Renal cortex interstitium (tissue), 11 donors: Measurements from ENCODE around the gene SEC14L2. TPM values are rescaled to one million over a fixed set of nuclear protein-coding genes. Genes with fewer than 3 reads are reported as not detected.
"Not testable (repeated sequence)": the region's sequence is repeated elsewhere in the genome, so short reads cannot be mapped to it uniquely, and the experiment has no call there.

ENCODE experiments used
- DNase-seq, 11 donors: peaks; one replicate each; pipeline ENCODE4 v3.0.0-alpha.2; 2013; ENCODE audit warnings: low read depth in 9 of 11, low spot score in 4 of 11; ENCODE audit errors: extremely low read depth in 1 of 11
- polyA plus RNA-seq, 3 donors: library from polyadenylated mRNA; unstranded; fragments of 120-200 nt; gene quantifications; one replicate each; pipeline ENCODE4 v1.2.1, GENCODE V29; 2013; ENCODE audit not compliant: insufficient read length in 3 of 3

The SEC14L2 gene
- polyA plus RNA-seq, 3 donors = 4.9 to 10.3 (median 6.2) TPM

DNA sequence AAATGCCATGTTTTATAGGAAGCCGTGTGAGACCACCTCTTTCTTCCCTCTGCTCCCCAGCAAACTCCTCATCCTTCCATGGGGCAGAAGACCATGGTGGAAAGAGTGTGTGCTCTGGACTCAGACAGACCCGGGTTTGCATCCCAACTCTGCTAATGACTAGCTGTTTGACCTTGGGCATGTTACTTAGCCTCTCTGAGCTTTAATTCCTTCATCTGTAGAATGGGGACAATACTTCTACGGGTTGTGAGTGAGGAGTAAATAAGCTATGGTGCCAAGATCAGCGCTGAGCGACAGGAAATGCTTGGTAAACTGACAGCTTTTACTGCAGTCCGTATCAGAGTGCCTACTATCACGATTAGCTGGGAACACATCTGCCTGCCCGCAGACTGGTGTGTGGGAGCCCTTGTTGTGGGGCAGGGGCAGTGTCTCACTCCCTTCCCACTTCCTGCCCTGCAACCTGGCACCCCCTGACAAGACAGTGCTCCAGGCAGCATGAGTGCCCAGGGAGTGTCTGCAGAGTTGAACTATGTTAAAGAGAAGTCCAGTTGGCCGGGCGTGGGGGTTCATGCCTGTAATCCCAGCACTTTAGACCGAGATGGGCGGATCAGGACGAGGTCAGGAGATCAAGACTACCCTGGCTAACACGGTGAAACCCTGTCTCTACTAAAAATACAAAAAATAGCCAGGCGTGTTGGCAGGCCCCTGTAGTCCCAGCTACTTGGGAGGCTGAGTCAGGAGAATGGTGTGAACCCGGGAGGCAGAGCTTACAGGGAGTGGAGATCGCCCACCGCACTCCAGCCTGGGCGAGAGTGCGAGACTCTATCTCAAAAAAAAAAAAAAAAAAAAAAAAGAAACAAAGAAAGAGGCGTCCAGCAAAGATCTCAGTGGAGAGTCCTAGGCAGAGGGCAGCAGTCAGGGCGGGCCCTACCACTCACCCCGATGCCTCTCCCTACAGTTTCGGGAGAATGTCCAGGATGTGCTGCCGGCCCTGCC, 2.2 kb downstream of the SEC14L2 start:
- no peak for DNase-seq

DNA sequence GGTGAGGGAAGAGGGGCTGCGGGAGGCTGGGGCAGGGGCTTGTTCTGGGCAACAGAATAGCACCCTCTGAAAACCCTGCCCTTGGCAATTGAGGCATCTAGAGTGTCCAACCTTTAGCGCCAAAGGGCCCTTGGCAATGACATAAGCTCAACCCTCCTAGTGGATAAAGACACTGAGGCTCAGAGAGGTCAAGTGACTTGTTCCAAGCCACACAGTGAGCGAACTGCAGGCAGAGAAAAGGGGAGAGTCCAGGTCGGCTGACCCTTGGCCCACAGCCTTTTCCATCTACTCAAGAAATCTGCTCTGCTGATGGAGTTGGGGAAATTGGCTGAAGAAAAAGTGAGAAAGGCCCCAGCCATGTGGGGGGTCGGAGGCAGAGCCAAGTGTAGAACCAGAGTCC, 2.9 kb downstream of the SEC14L2 start:
- DNase-seq = no peak

DNA sequence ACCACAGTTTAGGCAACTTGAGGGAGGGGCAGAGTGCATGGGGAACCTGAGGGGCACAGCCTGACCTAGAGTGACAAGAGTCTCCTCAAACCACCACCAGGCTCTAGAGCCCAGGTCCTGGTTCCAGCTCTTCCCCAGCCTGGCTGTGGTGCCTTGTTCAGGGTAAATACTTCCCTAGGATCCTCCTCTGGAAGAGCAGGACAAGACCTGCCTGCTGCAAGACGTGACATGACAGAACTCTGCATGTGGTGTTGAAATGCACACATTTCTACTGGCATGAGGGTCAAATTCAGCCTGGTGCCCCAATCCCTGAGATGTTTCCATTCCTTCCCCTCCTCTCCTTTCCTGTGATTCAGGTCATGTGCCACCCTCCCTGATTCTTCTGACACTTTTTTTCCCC, 3.3 kb downstream of the SEC14L2 start:
- DNase-seq = no peak

DNA sequence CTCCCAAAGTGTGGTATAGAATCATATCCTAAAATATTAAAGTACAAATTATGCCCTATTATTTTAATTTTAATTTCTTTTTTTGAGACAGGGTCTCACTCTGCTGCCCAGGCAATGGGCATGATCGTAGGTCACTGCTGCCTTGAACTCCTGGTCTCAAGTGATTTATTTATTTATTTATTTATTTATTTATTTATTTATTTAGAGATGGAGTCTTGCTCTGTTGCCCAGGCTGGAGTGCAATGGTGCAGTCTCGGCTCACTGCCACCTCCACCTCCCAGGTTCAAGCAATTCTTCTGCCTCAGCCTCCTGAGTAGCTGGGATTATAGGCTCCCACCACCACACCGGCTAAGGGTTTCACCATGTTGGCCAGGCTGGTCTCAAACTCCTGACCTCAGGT, 4.2 kb downstream of the SEC14L2 start:
- DNase-seq = not testable (repeated sequence)

DNA sequence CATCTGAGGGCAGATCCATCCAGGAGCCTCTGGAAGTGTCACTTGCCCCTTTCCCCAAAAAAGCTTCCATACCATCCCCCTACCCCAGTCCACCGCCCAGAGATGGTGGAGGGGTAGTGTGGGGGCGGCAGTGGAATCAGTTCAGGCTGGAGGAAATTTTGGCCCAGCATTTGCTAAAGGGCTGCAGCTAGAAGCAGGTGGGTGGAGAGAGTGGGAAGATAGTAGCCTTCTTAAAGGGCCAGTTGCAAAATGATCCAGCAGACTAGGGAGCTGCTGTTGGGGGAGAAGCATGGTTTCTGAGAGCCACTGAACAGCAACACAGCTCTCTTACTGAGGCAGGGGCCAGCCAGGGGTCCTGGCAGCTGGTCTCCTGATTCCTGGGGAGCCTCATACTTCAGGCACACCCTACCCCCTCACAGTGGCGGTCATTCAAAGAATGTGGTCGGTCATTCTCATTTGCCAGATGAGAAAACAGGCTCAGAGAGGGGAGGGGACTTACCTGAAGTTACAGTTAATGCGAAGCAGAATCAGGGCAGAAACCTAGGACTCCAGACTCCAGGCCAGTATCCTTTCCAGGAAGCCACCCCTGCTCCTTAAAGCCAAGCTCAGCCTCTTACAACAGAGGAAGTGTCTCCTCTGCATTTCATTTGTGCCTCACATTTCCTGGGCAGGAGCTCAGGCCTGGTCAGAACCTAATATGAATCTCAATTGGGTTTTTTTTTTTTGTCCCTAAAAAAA, 5.4 kb downstream of the SEC14L2 start:
- no peak for DNase-seq

DNA sequence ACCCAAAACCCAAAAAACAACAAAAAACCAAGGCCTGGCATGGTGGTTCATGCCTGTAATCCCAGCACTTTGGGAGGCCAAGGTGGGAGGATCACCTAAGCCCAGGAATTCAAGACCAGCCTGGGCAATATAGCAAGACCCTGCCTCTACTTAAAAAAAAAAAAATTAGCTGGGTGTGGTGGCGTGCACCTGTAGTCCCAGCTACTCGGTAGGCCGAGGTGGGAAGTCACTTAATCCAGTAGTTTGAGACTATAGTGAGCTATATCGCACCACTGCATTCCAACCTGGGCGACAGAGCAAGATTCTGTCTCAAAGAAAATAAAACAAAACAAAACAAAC, 5.9 kb downstream of the SEC14L2 start:
- DNase-seq = not testable (repeated sequence)

DNA sequence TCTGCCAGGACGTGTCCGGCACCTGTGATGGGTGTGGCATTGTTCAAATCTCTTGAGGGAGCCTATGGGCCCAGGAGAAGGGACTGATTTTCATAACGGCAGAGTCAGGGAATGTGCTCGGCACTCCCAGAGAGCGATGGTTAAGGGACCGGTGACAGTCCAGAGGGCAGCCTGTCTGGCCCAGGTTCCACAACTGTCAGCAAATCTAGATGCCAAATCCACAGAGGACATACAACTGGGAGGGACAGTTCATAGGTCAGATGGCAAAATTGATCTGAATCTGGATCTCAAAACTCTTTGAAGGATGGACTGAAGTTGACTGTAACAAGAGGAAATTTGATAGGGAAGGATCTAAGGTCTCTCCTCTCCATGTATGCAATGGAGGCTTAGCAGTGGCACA, 7.5 kb downstream of the SEC14L2 start:
- no peak for DNase-seq

DNA sequence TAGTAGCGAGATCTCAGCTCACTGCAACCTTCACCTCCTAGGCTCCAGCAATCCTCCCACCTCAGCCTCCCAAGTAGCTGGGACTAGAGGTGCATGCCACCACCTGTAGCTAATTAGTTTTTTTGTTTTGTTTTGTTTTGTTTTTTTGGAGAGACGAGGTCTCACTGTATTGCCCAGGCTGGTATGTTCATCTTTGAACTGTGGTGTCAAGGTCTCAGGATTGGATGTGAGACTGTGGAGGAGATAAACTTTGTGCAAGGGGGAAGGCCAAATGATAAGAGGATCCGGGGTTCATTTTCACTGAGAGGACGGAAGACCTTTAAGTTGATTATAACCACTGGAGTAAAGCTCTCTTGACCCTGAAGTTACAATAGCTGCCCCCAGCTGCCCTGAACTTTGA, 8.9 kb downstream of the SEC14L2 start:
- DNase-seq = no peak

DNA sequence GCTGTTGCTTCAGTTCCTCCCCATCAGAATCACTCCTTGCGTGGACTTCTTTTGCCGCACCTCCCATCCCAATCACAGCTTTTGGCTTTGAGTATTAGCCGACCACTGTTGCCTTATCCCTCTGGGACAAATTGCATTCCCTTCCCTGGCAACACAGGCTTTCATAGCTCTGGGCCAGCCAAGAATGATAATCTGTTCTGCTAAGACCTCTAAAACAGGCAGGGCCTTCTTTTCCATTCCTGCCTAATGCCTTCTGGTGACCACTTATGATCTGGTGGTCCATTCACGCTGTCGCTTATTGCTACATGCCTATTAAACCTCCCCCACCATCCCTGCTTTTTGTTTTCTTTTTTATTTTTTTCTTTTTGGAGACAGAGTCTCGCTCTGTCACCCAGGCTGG, 9.6 kb downstream of the SEC14L2 start:
- DNase-seq = no peak

DNA sequence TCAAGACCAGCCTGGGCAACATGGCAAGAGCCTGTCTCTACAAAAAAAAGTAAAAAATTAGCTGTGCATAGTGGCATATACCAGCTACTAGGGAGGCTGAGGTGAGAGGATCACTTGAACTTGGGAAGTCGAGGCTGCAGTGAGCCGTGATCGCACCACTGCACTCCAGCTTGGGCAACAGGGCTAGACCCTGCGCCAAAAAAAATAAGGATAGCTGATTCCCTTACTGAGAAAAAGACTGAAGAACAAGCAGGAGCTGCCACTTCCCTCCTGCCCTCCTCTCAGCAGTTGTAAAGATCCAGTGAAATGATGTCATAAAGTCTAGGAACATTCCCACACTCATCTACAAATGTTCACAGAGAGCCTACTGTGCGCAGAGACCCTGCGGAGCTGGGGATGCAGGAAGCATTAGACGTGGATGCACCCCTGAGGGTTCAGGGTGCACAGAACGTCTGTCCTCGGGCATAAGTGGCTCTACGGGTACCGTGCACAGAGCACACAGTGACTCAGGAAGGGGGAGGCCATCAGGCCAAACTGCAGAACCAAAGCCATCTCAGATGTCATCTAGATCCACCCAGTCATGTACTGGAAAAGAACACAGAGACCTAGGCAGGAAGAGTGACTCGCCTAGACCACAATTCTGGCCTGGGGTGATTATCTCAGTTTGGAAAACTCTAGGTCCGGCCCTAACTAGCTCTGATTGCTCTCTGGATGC, 11.7 kb downstream of the SEC14L2 start:
- no peak for DNase-seq

DNA sequence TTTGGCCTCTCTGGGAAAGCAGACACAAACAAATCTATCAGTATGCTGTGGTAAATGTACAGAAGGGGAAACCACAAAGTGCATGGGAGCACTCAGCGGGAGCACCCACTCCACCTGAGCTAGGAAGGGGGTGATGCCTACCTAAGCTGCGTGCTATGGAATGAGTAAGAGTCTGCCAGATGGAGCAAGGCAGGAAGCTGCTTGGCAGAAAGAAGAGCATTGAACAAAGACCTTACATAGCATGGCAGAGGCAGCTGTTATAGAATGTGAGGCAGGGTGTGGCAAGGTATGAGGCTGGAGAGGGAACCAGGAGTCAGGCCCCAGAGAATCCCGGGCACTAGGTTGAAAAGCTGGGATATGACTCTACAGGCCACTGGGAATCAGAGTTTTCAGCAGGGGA, 15.0 kb downstream of the SEC14L2 start:
- no peak for DNase-seq

DNA sequence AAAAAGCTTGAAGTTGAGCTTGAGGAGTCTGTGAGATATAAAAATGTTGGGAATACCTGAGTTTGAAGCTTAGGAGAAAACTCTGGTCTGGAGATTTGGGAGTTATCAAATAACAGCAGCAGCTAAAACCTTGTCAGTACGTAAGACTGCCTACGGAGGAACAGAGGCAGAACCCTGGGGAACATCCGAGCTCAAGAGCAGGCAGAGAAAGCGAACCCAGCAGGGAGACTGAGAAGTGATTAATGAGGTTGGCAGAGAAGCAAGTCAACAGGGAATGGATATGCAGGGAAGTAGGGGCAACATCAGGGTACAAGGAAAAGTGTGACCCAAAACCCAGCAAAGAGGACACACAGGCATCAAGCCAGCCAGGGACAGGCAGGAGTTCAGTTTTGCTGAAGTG, 16.2 kb downstream of the SEC14L2 start:
- DNase-seq = no peak

DNA sequence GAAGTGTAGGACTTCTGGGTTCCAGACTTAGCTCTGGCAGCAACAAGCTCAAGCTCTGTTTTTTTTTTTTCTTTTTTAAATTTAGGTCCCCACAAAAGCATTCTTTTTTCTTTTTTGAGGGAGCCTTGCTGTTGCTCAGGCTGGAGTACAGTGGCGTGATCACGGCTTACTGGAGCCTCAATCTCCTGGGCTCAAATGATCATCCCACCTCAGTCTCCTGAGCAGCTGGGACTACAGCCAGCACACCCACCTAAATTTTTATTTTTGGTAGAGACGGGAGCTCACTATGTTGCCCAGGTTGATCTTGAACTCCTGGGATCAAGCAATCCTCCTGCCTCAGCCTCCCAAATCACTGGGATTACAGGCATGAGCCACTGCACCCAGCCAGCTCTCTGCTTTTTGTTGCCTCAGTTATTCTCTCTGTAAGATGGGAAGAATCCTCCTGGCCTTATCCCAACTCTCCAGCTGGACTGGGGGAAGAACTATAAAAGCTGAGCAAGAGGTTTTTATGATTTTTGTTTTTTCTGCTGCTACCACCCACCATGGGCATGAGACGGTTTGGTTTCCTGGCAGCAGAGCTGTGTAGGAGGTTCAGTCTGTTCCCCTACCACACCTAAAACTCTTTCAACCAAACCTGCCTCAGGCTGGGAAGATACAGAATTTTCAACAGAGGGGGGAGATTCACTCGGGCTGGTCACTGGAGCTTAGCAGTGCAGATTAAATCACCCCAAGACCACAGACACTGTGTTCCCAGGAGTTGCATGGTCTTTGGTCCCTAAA, 17.1 kb downstream of the SEC14L2 start:
- no peak for DNase-seq

DNA sequence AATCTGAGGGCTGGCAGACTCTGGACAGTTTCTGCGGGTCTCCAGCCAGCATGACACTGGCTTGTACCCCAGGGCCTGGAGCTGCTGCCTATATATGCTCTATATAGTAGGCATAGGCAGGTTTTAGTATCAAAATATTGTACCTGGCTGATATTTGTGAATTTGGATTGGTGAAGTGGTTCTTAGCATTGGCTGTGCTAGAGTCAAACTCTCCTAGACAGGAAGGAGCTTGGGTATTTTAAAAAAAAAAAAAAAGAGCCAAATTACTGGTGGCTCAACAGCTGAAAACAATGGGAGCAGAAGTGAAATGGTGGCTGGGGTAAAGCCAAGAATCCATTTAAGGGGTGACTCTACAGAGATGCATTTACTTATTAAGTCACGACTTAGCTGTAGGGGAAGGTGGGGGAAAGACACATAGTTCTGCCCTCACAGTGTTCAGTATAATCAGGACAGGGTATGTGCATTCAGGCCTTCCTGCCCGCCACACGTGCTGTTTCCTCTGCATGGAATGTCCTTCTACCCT, 17.8 kb downstream of the SEC14L2 start:
- no peak for DNase-seq

DNA sequence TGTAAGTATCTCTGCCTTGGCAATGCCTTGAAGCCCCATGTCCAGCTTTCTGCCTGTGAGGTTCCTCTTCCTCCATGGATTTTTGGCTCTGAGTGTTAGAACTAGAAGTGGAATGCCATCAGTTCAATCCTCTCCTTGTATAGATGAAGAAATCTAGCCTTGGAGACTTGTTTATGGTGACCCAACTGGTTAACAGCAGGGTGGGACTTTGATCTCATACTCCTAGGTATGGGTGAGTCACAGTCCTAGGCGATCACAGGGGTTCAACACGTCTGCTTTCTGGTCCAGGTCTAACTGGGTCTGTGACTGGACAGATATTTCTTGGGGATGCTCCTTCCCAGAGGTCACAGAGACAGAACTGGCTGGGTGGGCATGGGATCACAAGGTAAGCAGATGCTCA, 19.6 kb downstream of the SEC14L2 start:
- no peak for DNase-seq

DNA sequence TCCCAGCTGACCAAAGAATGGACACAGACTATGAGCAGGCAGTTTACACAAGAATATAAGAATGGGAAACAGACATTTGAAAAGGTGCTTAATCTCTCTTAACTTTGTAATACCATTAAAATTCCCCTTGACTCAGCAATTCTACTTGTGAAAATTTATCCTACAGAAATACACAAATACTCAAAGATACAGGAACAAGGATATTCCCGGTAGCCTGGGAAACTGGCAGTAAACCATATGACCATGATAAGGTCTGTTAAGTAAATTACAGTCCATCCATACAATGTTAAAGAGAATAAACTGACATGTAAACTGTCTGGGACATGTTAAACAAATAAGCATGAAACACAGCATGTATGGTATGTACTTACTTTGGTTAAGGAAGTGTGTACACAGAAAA, 20.0 kb downstream of the SEC14L2 start:
- no peak for DNase-seq

DNA sequence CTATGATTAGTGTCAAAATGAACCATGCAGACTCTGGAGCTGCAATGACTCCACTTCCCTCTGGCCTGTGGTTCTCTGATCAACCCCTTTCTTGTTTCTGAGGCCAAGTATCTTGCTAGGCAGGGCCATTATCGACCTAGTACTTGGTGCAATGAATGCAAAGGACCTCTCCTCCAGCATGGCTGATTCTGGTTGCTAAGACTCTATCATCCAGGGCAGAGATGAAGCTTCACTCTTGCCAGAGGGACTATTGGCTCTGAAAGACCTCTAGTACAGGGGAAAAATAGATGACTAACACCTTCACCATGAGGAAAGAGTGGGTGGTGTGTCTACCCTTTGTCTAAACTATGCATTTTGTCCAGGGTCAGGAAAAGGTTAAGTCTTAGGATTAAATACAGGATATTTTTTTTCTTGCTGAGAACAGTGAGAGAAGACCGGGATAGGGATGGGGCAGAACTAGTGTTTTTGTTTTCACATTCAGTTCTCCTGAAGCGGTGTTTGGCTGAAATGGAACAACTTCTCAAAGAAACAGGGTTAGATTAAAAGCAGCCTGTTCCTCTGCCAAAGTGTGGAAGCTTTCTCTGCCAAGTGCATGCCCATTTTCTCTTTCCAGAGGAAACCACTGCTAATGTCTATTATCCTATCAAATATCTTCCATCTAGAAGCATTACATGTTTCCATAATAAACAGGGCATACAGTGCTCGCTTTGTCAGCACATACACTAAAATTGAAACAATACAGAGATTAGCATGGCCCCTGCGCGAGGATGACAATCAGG, 23.7 kb downstream of the SEC14L2 start:
- DNase-seq = no peak
